Measurements from ENCODE around the gene PRSS57.

The PRSS57 gene

GRCh38 chr19:648904-649801 lies 46.1 kb downstream of the PRSS57 start:
- FAIRE-seq, result no peak

GRCh38 chr19:648305-648704 lies 46.9 kb downstream of the PRSS57 start:
- no peak for FAIRE-seq

- FAIRE-seq, result no peak
Observed at GRCh38 chr19:647566-648284, 47.5 kb downstream of the PRSS57 start.

GRCh38 chr19:646779-647565 lies 48.3 kb downstream of the PRSS57 start:
- no peak for FAIRE-seq

- FAIRE-seq, result no peak
Observed at GRCh38 chr19:645912-646778, 49.1 kb downstream of the PRSS57 start.

GRCh38 chr19:644789-645188 lies 50.5 kb downstream of the PRSS57 start:
- FAIRE-seq, result no peak

GRCh38 chr19:644363-644762 lies 50.9 kb downstream of the PRSS57 start:
- no peak for FAIRE-seq

- no peak for FAIRE-seq
Observed at GRCh38 chr19:643736-644135, 51.5 kb downstream of the PRSS57 start.

GRCh38 chr19:642767-643727 lies 52.2 kb downstream of the PRSS57 start:
- no peak for FAIRE-seq

- FAIRE-seq, result no peak
Observed at GRCh38 chr19:641702-642101, 53.5 kb downstream of the PRSS57 start.

- FAIRE-seq, result no peak
Observed at GRCh38 chr19:640606-641189, 54.6 kb downstream of the PRSS57 start.

- FAIRE-seq, result no peak
Observed at GRCh38 chr19:640161-640558, 55.1 kb downstream of the PRSS57 start.

GRCh38 chr19:639253-640160 lies 55.7 kb downstream of the PRSS57 start, which contains the start of gene FGF22:
Gene FGF22 (plus strand): TSS chr19:639879. CDS start chr19:639926, 47 bp downstream.
- FAIRE-seq, result no peak

- no peak for FAIRE-seq
Observed at GRCh38 chr19:638906-639252, 56.4 kb downstream of the PRSS57 start.

Measured in colon (tissue), 2 donors.